Kidney epithelial cell (primary cell): Measurements from ENCODE around the gene PIK3R4. TPM values are rescaled to one million over a fixed set of nuclear protein-coding genes. Genes with fewer than 3 reads are reported as not detected.

Source experiments
- DNase-seq: peaks from one replicate; pipeline ENCODE4 v3.0.0-alpha.2; 2010; ENCODE audit warnings: low read depth
- H3K27me3 ChIP-seq: 2 replicates; pipeline ENCODE4 v1.6.0; 2011; ENCODE audit warnings: low read length; ENCODE audit not compliant: control insufficient read depth, insufficient read depth
- H3K36me3 ChIP-seq: 2 replicates; pipeline ENCODE4 v1.5.1; 2011; ENCODE audit warnings: low read length; ENCODE audit not compliant: control insufficient read depth, insufficient read depth
- H3K4me3 ChIP-seq: 2 replicates; pipeline ENCODE4 v1.5.1; 2011; ENCODE audit warnings: low read depth, mild to moderate bottlenecking, control low read depth, low read length
- CTCF ChIP-seq: IDR thresholded peaks from 2 replicates; pipeline ENCODE4 v1.5.1; 2011; ENCODE audit warnings: mild to moderate bottlenecking, moderate library complexity, low read length, control low read depth, inconsistent platforms; ENCODE audit not compliant: insufficient read depth, poor library complexity, severe bottlenecking
- total RNA-seq: library from RNA; depleted of rRNA; stranded (reverse); fragments of >200 nt; gene quantifications from 2 replicates; pipeline ENCODE4 v1.2.3, GENCODE V29; 2015

Gene PIK3R4
- total RNA-seq, 1 donor from 2014 or later, result 32.9 TPM

DNA sequence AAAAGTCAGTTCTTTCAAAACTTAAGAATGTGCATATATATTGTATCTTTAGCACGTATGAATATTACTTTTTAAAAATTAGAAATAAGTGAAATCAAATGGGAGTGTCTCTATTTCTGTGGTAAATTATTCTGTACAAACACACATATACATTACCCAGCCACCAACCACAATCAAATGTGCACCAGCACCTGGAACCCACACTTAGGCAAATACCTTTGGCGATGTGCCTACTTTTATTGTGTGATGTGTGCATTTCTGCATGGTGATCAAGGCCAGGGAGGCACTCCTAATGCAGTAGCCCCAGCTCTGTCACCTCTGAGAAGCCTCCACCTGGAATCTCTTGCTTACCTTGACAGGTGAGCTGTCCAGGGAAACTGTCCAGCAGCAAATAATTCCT is 76.9 kb downstream of the PIK3R4 start:
- no peak for DNase-seq
- Histone ChIP-seq H3K36me3 (no peaks in the 10 kb centered on the region), H3K27me3 (no peaks in the 10 kb centered on the region), H3K4me3 (no peak overlapping the region)
- TF ChIP-seq CTCF, result no peak

DNA sequence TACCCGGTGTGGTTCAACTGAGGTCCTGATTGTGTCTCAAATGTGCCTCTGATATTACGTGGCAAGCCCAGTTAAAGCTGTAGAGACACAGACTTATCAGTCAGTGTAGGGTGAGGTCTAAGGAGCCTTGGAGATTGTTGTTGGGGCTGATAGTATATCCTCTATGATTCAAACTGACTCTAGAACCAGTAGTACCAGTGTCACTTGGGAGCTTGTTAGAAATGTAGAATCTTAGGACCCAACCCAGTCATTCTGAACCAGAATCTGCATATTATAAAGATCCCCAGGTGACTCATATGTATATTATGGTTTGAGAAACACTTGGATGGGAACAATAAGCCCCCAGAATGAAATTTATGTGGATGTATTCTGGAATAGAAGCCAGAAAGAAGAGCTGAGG is 83.5 kb downstream of the PIK3R4 start:
- no peak for TF ChIP-seq CTCF
- no peaks in the 10 kb centered on the region for H3K27me3 ChIP-seq
- no peak for DNase-seq
- no peaks in the 10 kb centered on the region for H3K36me3 ChIP-seq
- no peak overlapping the region for H3K4me3 ChIP-seq

- Histone ChIP-seq H3K36me3 (no peaks in the 10 kb centered on the region), H3K27me3 (no peaks in the 10 kb centered on the region), H3K4me3 (no peak overlapping the region)
- TF ChIP-seq CTCF, result no peak
- DNase-seq, result no peak
Measured at GRCh38 chr3:130662501-130662996, 84.1 kb downstream of the PIK3R4 start.

DNA sequence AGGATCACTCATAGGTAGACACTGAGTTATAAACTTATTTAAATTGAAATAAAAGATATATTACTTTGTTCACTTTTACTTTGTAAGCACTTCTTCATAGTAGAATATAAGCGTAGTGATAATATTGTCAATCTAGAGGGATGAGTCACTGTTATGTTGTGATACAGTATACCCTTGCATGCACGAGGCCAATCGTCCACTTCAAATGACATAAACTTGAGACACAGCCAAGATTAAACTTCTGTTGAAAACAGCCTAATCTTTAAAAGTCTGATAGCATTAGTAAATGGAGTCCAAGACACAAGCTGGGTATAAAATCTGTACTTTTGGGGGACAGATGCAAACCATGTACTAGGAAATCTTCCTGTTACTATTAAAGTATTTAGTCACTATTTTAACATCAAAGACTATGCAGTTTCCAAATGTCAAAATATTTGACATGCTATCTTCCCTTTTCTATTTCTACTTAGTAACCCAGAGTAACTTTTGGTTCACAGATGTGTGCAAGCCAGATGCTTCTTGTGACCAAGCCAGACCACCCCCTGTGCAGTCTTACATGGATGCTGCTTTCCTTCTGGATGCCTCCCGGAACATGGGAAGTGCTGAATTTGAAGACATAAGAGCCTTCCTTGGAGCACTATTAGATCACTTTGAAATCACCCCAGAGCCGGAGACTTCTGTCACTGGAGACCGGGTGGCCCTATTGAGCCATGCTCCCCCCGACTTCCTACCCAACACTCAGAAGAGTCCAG is 85.3 kb downstream of the PIK3R4 start:
- no peak overlapping the region for H3K4me3 ChIP-seq
- no peak for DNase-seq
- no peaks in the 10 kb centered on the region for H3K27me3 ChIP-seq

DNA sequence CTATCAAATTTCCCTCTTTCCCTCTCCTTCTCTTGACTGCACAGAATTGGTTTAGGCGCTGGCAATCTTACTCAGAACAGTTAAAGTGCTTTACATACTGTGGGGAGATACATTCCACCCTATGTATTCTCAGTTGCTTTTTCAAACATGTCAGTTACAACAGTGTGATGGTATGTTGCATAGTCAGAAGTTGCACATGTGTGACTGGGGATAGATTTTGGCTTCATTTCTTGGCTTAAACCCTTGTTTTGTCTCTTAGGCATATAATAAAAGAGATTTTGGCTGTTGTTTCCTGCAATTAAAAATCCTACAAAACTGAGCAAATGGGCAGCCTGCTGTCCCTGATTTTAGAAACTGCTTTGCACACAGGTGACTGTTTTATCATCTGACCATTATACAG is 86.7 kb downstream of the PIK3R4 start:
- DNase-seq, result no peak
- TF ChIP-seq CTCF, result no peak
- H3K27me3 ChIP-seq, result no peaks in the 10 kb centered on the region
- H3K36me3 ChIP-seq, result no peaks in the 10 kb centered on the region
- H3K4me3 ChIP-seq, result no peak overlapping the region

More for the DNA sequence above, 85.3 kb downstream of the PIK3R4 start:
- no peaks in the 10 kb centered on the region for H3K36me3 ChIP-seq
- no peak for TF ChIP-seq CTCF

DNA sequence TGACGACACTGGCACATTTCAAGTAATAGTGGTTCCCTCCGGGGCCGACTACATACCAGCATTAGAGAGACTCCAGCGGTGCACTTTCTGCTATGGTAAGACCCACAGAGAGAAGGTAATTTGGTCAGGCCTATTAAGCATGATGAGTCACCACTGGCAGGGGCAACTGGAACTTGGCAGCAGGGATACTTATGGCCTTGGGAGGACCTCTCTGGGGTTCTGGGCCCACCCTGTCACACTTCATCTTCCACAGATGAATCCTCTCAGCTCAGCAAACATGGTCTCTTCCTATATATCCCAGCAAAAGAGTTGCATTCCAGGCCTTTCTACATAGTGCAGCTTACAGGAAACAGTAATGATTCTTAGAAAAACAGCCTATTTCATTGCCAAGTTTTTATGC is 88.0 kb downstream of the PIK3R4 start:
- H3K27me3 ChIP-seq, result no peaks in the 10 kb centered on the region
- no peak for TF ChIP-seq CTCF
- DNase-seq, result peak; percentile 63
- H3K36me3 ChIP-seq, result no peaks in the 10 kb centered on the region
- no peak overlapping the region for H3K4me3 ChIP-seq
